GM19438 (cell line): ENCODE results near the gene CACNA1D.

Experiments used
- ATAC-seq: cut with Tn5 transposase; IDR thresholded peaks from one replicate; pipeline ENCODE4 v1.9.1; 2021; ENCODE audit warnings: low read depth; ENCODE audit not compliant: unreplicated experiment

The CACNA1D gene

DNA sequence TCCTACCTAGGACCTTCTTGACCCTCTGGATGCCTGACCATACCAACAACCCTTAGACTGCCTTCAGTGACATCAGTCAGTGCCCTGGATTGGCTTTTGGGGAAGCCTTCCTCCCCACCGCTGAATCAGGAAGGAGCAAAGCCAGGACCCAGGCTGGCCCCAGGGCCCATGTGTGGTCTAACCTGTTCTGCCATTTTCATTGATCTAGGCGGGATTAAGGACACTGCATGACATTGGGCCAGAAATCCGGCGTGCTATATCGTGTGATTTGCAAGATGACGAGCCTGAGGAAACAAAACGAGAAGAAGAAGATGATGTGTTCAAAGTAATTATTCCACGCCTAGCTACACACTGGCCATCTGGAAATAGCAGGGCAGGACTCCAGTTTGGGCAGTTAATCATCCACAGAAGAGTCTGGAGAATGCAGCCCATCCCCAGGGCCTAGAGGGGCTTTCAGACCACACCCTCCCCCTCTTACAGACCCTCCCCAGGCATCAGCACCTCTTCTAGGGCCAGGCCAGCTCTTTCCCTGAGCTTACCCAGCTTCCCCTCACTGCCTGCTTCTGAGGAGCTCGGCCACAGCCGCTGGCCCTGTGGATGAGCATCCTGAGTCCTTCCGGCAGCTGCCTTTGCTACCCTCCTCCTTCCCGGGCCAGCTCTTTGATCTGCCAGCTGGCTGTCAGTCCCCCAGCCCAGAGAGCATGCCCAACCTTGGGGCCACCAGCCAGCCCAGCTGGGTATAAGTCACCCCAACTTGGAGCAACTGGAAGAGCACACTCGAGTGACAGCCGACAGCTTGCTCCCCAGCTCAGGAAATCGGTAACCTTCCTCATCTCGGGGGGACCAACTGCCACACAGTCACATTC lies 305.9 kb downstream of the CACNA1D start:
- ATAC-seq, result no peak

GRCh38 chr3:53801319-53801718 lies 306.9 kb downstream of the CACNA1D start:
- ATAC-seq, result no peak

DNA sequence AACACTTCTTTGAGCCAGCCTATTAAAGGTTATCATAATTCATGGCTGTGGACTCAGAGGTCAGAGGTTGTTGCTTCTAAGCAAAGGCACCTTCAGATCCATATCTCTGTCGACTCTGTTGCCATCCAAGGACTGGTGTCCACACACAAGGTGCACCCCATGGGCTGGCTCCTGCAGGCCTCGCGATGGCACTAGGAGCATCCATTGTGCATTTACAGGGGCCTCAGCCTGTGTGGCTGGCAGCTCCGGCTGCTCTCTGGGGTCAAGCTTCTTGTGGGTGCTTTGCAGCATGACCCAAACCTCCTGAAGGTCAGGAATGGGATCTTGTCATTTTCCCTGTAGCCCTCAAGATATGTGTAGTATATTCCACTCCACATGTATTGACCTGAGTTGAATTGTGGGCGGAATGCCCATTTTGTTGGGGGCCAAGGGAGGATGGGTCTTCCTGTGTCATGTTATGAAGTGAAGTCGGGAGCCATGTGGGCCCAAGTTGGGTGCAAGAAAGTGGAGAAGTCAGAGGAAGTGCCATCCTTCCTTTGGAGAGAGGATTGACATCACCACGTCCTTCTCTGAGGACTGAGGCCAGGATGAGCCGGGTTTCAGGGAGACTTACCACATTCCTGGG lies 308.0 kb downstream of the CACNA1D start:
- no peak for ATAC-seq

- no peak for ATAC-seq
Measured at GRCh38 chr3:53803124-53803815, 308.9 kb downstream of the CACNA1D start.

DNA sequence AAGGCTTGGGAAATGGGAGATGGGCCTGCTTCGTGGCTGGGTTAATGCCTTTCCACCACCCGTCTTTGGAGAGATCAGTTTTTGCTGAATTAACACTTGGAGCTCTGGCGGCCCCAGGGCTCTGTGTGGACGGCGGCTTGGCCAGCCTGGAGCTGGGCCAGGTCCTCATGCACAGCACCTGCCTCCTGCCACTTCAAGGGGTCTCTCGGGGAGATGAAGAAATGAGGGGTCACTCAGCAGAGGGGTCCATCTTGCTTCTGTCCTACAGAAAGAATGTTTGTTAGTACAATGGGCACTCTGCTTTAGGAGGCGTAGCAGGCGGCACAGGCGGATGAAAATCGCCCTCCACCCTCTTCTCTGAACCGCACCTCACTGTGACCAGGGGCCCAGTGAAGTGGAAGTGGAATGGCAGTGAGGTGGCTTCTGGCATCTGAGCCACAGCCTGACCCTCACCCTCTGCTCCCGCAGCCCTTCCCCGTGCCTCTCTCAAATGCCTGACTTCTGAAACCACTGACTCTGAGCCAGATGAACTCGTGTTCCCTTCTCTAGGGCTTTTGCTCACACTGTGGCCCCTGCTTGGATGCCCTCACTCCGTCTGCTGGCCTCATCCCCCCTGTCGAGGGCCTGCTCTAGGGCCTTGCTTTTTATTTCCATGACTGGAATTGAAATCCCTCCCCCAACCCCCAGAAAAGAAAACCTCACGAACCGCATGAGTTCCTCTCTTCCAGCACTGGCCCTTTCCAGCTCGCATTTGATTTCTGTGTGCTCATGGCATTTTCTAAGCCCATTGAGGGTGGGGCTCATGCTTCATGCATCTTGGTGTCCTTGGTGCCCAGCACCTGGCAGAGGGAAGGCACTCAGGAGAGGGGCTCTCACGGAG lies 309.6 kb downstream of the CACNA1D start:
- ATAC-seq, result no peak

- ATAC-seq, result peak; percentile 69
Measured at GRCh38 chr3:53804697-53805462, 310.5 kb downstream of the CACNA1D start.

DNA sequence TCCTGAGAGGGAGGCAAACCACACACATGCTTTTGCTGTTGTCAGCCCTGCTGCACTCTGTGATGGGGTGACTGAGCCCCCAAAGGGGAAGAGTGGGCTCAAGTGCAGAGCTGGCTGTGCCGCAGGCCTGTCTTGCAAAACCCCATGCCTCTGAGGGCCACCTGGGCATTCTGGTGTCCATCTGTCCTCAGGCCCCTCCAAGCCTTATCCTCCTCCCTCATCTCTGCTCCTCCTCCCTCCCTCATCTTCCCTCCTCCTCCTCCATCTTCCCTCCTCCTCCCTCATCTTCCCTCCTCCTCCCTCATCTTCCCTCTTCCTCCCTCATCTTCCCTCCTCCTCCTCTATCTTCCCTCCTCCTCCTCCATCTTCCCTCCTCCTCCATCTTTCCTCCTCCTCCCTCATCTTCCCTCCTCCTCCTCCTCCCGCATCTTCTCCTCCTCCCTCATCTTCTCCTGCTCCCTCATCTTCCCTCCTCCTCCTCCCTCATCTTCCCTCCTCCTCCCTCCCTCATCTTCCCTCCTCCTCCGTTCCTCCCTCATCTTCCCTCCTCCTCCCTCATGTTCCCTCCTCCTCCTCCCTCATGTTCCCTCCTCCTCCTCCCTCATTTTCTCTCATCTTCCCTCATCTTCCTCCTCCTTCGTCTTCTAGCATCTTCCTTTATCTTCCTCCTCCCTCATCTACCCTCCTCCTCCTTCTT lies 311.2 kb downstream of the CACNA1D start:
- no peak for ATAC-seq

DNA sequence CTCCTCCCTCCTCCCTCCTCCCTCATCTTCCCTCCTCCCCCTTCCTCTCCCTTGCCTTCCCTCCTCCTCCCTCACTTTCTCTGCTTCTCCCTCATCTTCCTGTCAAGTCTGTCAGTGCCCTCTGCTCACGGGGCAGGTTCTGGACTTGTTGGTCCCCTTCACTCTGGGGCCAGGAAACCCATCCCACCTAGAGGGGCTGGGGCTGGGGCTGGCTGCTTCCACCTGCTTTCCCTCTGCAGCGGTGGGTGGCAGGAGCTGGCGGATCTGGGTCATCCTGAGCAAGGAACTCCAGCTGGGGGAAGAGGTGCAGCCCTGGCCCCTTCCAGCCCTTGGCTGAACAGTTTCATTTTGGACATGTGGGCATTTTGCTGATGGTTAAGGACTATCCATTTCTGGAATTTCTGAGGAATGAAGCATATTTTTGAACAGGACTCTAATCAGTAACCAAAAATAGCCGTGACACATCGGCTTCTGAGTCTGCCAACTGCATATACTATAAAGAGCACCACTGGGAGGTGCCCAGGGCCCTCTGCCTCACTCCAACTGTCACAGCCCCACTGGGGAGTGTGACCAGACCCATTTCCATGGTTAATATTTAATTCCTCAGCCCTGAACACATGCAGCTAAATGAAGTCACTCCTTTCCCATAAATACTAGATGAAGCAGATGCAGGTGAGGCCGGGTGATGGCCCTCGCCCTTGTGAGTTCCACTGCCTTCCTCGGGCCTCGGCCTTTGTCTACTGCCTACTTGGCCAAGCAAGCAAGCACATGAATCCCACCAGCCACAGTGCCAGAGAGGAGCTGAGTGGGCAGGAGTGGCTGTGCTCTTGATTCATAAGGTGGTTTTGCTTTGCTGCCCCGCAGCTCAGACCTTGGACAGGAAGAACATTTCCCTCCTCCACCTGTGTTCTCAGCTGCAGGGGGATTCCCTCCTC lies 312.0 kb downstream of the CACNA1D start:
- ATAC-seq, result peak; percentile 53

- no peak for ATAC-seq
Measured at GRCh38 chr3:53807117-53807810, 312.9 kb downstream of the CACNA1D start.

- ATAC-seq, result no peak
Measured at GRCh38 chr3:53808496-53808895, 314.1 kb downstream of the CACNA1D start.

- ATAC-seq, result no peak
Measured at GRCh38 chr3:53809267-53809666, 314.9 kb downstream of the CACNA1D start.

GRCh38 chr3:53809764-53810400 lies 315.5 kb downstream of the CACNA1D start:
- ATAC-seq, result no peak

DNA sequence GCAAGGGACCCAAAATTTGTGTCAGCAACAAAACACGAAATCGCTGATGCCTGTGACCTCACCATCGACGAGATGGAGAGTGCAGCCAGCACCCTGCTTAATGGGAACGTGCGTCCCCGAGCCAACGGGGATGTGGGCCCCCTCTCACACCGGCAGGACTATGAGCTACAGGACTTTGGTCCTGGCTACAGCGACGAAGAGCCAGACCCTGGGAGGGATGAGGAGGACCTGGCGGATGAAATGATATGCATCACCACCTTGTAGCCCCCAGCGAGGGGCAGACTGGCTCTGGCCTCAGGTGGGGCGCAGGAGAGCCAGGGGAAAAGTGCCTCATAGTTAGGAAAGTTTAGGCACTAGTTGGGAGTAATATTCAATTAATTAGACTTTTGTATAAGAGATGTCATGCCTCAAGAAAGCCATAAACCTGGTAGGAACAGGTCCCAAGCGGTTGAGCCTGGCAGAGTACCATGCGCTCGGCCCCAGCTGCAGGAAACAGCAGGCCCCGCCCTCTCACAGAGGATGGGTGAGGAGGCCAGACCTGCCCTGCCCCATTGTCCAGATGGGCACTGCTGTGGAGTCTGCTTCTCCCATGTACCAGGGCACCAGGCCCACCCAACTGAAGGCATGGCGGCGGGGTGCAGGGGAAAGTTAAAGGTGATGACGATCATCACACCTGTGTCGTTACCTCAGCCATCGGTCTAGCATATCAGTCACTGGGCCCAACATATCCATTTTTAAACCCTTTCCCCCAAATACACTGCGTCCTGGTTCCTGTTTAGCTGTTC lies 316.9 kb downstream of the CACNA1D start:
- ATAC-seq, result no peak

GRCh38 chr3:53812434-53812833 lies 318.0 kb downstream of the CACNA1D start:
- ATAC-seq, result no peak

DNA sequence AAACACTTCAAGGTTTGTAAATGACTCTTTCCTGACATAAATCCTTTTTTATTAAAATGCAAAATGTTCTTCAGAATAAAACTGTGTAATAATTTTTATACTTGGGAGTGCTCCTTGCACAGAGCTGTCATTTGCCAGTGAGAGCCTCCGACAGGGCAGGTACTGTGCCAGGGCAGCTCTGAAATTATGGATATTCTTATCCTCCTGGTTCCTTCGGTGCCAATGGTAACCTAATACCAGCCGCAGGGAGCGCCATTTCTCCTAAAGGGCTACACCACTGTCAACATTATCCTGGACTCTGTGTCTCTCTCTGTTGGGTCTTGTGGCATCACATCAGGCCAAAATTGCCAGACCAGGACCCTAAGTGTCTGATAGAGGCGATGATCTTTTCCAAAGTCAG lies 318.8 kb downstream of the CACNA1D start:
- ATAC-seq, result no peak

GRCh38 chr3:53813876-53814275 lies 319.5 kb downstream of the CACNA1D start:
- ATAC-seq, result no peak
